NCI-H526 treated with DMSO at 0.1 percent for 48 hours (cell line): ENCODE data around the gene KRTAP2-4.
"Not testable (repeated sequence)": the region's sequence is repeated elsewhere in the genome, so short reads cannot be mapped to it uniquely, and the experiment has no call there.

Experiments used
- DNase-seq: peaks from one replicate; lab custom pipeline; 2025; lab: John Stamatoyannopoulos, UW

KRTAP2-4 gene

DNA sequence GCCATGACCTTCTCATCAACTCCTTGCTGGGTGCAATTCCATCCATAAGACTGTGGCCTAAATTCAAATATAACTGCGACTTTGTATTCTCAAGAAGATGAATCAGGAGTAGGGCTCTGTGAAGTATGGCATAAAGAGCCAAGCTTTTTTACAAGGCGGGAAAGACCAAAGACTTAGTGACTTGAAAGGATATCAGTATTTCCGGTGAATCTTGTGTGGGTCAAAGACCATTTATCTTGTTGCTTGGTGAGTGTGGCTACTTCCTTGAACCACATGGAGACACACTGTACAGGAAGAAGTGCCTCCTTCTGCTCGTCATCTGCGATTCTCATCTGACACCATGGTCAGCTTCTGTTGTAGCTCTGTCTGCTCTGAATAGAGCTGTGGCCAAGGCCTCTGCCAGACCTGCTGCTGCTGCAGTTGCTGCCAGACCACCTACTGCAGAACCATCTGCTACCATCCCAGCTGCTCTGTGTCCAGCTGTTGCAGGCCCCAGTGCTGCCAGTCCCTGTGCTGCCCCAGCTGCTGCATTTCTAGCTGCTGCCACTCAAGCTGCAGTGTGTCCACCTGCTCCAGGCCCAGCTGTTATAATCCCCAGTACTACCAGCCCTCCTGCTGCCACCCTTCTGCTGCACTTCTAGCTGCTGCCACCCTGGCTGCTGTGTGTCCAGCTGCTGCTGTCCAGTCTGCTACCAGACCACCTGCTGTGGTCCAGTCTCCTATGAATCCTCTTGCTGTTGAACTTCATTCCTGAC, 6.1 kb upstream of the KRTAP2-4 start:
- DNase-seq, result no peak

GRCh38 chr17:41069031-41069430, 3.4 kb upstream of the KRTAP2-4 start:
- no peak for DNase-seq

DNA sequence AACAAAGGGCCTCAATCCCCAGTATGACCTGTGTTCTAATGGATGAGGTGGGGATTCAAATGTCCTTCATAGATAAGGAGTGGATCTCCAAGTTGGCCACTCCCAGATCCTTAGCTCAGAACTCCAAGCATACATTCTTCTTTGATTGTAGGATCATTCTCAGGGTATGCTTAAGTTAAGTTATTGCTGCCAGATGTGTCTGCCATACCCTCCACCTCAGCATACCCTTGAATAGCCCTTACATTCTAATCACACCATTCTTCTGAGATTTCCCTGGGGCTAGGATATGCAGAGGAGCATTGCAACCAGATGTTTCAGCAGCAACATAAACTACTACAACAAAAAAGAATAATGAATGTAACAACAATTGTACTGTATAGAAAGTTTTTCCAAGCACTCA, 1.6 kb upstream of the KRTAP2-4 start:
- DNase-seq, result no peak

GRCh38 chr17:41065016-41065689, 526 bp downstream of the KRTAP2-4 start:
- not testable (repeated sequence) for DNase-seq

GRCh38 chr17:41064301-41064700, 1.4 kb downstream of the KRTAP2-4 start:
- DNase-seq, result no peak

GRCh38 chr17:41063449-41063848, 2.2 kb downstream of the KRTAP2-4 start:
- DNase-seq, result no peak

GRCh38 chr17:41061964-41062363, 3.7 kb downstream of the KRTAP2-4 start:
- no peak for DNase-seq

DNA sequence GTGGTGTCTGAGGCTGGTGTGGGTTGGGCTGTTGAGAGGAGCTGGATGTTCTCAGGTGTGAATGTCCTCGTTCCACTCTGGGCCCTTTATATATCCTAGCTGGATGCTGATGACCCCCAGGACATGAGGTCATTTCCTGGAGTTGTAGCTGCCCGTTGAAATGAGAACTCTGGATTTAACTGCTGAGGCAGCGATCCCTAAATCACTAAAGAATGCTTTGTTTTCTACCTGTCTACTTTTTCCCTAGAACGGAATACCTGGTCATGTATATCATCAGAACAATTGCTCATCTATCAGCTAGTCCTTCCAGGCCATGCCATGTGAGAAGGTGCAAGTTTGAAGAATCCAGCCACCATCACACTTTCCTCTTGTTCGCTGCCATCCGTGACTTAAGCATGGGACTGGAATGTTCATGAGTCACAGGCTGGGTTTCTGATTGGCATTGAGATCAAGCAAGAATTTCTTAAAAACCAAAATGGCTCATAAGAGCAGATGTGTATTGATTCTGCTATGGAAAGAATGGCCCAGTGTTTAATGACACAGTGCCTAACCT, 5.6 kb downstream of the KRTAP2-4 start, which contains the start of gene KRTAP2-3:
TSS of gene KRTAP2-3 (minus strand) at position 63 of the 553 bp plus-strand sequence. CDS start 64 bp downstream, outside the sequence.
- DNase-seq, result no peak

- DNase-seq, result not testable (repeated sequence)
These were observed 6.2 kb downstream of the KRTAP2-4 start for GRCh38 chr17:41059276-41060051.

DNA sequence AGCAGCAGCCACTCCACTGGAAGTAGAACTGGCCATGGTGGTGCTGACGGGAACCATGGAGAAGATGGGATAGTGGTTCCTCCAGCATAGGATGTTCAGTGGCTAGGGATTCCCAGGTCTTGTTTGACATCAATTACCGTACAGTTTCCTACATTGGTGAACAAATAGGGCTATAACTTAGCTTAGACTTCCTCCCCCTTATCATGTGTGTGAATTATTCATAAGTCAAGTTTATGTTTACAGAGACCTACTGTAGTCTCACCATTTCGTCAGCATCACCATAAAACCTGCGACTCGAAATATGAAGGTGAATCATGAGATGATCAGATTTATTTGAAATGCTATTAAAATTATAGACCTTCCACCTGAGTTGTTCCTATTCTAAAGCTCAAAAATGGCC, 6.9 kb downstream of the KRTAP2-4 start:
- DNase-seq, result no peak

DNA sequence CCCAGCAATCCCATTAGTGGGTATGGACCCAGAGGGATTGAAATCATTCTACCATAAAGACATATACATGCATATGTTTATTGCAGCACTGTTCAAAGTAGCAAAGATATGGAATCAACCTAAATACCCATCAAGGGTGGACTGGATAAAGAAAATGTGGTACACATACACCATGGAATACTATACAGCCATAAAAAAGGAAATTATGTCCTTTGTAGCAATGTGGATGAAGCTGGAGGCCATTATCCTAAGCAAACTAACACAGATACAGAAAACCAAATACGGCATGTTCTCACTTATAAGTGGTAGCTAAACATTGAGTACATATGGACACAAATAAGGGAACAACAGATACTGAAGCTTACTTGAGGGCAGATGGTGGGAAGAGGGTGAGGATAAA, 8.1 kb downstream of the KRTAP2-4 start:
- DNase-seq, result no peak

GRCh38 chr17:41055130-41055529, 10.5 kb downstream of the KRTAP2-4 start, which contains the start of gene KRTAP2-2:
Gene KRTAP2-2 (minus strand): TSS chr17:41055230. CDS start chr17:41055211, 19 bp downstream.
- DNase-seq, result not testable (repeated sequence)

DNA sequence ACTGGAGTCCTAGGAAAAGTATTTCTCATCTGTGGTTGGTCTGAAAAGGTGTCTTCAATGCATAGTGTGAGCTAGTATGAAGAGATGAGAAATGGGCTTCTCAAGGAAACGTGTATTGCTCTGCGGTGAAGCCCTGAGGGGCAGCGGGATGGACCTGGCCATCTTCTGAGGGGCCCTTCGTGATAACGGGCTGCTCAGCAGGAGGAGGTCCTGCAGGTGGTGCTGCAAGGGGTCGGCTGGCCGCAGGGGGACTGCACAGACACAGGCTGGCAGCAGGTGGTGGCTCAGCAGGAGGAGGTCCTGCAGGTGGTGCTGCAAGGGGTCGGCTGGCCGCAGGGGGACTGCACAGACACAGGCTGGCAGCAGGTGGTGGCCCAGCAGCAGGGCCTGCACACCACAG, 11.1 kb downstream of the KRTAP2-4 start:
- not testable (repeated sequence) for DNase-seq

- no peak for DNase-seq
These were observed 11.7 kb downstream of the KRTAP2-4 start for GRCh38 chr17:41054025-41054424.

DNA sequence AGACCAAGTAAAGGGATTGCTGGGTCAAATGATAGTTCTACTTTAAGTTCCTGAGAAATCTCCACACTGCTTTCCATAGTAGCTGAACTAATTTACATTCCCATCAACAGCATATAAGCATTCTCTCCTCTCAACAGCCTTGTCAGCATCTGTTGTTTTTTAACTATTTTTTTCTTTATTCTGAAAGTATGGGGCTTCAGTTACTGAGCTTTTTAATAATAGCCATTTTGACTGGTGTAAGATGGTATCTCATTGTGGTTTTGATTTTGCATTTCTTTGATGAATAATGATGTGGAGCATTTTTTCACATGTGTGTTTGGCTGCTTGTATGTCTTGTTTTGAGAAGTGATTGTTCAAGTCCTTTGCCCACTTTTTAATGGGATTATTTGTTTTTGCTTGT, 13.1 kb downstream of the KRTAP2-4 start:
- peak; percentile 38 for DNase-seq

GRCh38 chr17:41049110-41049509, 16.6 kb downstream of the KRTAP2-4 start:
- DNase-seq, result no peak

GRCh38 chr17:41048441-41048840, 17.2 kb downstream of the KRTAP2-4 start:
- no peak for DNase-seq

- DNase-seq, result not testable (repeated sequence)
These were observed 18.8 kb downstream of the KRTAP2-4 start, which contains the start of gene KRTAP2-1 for GRCh38 chr17:41046735-41047465. Gene KRTAP2-1 (minus strand): TSS chr17:41047316. CDS start chr17:41047267, 49 bp downstream.

DNA sequence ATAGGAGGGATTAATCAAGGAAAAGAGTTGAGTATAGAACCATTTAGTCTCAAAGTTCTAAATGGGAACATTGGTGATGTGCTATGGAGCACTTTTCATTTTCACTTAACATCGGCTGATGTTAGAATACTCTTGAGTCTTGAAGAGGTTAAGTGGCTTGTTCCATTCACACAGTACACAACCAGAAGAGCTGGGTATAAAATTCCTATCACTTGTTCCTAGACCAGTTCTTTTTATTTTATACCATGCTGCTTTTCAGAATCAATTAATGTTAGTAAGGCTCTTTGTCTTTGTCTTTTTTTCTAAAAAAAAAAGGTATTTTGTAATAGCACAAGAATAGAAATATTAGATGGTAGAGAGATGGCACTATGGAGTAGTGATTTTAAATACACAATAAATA, 22.7 kb downstream of the KRTAP2-4 start:
- DNase-seq, result no peak

- DNase-seq, result not testable (repeated sequence)
These were observed 24.7 kb downstream of the KRTAP2-4 start, which contains the start of gene KRTAP1-1 for GRCh38 chr17:41040783-41041571. Gene KRTAP1-1 (minus strand): TSS chr17:41041450. CDS start chr17:41041397, 53 bp downstream.
